DOHH2 (cell line): ENCODE data around the gene SALL3.

Experiments
- H3F3A ChIP-seq: fragments of 200-600 bp; sonication (generic), shearing (Covaris generic); 2 replicates; pipeline ENCODE4 v1.6.0; 2016; ENCODE audit warnings: antibody characterized with exemption, mild to moderate bottlenecking; ENCODE audit not compliant: control insufficient read depth, insufficient read depth
- H3K27ac ChIP-seq: fragments of 200-600 bp; sonication (generic); 2 replicates; pipeline ENCODE4 v1.5.1; 2014; ENCODE audit warnings: low read depth, mild to moderate bottlenecking, low read length, moderate library complexity
- H3K27me3 ChIP-seq: fragments of 200-600 bp; sonication (generic); 2 replicates; pipeline ENCODE4 v1.6.1; 2014; ENCODE audit warnings: mild to moderate bottlenecking, low read length, mixed read lengths; ENCODE audit not compliant: control insufficient read depth
- H3K36me3 ChIP-seq: fragments of 200-600 bp; sonication (generic); 2 replicates; pipeline ENCODE4 v1.6.1; 2014; ENCODE audit warnings: mild to moderate bottlenecking, low read length, moderate library complexity, mixed read lengths; ENCODE audit not compliant: control insufficient read depth
- H3K4me1 ChIP-seq: fragments of 200-600 bp; sonication (generic); 2 replicates; pipeline ENCODE4 v1.6.1; 2014; ENCODE audit warnings: mild to moderate bottlenecking, low read length, mixed read lengths; ENCODE audit not compliant: control insufficient read depth
- H3K4me2 ChIP-seq: fragments of 200-600 bp; sonication (generic); 2 replicates; pipeline ENCODE4 v1.6.0; 2014; ENCODE audit warnings: mild to moderate bottlenecking, low read length, moderate library complexity
- H3K4me3 ChIP-seq: fragments of 200-600 bp; sonication (generic); 2 replicates; pipeline ENCODE4 v1.5.1; 2014; ENCODE audit warnings: mild to moderate bottlenecking, low read length, mixed read lengths
- H3K79me2 ChIP-seq: fragments of 200-600 bp; sonication (generic); 2 replicates; pipeline ENCODE4 v1.6.1; 2014; ENCODE audit warnings: mild to moderate bottlenecking, low read length, mixed read lengths; ENCODE audit not compliant: control insufficient read depth
- H3K9me2 ChIP-seq: fragments of 200-600 bp; sonication (generic); replicated peaks from 2 replicates; pipeline ENCODE4 v1.6.1; 2014; ENCODE audit warnings: mild to moderate bottlenecking, low read length, mixed read lengths; ENCODE audit not compliant: control insufficient read depth
- H3K9me3 ChIP-seq: fragments of 200-600 bp; sonication (generic); 2 replicates; pipeline ENCODE4 v1.6.1; 2014; ENCODE audit warnings: antibody characterized with exemption, low read length, mixed read lengths; ENCODE audit not compliant: control insufficient read depth, insufficient read depth
- H4K20me1 ChIP-seq: fragments of 200-600 bp; sonication (generic); 2 replicates; pipeline ENCODE4 v1.6.0; 2014; ENCODE audit warnings: low read depth, mild to moderate bottlenecking, antibody characterized with exemption, low read length, moderate library complexity; ENCODE audit not compliant: control insufficient read depth, insufficient read depth
- CTCF ChIP-seq: fragments of 200-600 bp; sonication (generic); IDR thresholded peaks from one replicate; pipeline ENCODE4 v1.5.1; 2014; ENCODE audit warnings: antibody characterized with exemption, mild to moderate bottlenecking, low read depth, low read length; ENCODE audit not compliant: poor library complexity, severe bottlenecking
- EZH2phosphoT487 ChIP-seq: fragments of 200-600 bp; sonication (generic); IDR thresholded peaks from 2 replicates; pipeline ENCODE4 v1.6.1; 2017; ENCODE audit warnings: borderline replicate concordance, mild to moderate bottlenecking, antibody characterized with exemption, low read length, moderate library complexity, mixed read lengths

Gene SALL3

GRCh38 chr18:79011300-79011870 is 31.8 kb downstream of the SALL3 start:
- H3F3A ChIP-seq: no peaks in the 10 kb centered on the region
- no peaks in the 10 kb centered on the region for H3K4me1 ChIP-seq
- no peaks in the 10 kb centered on the region for H3K79me2 ChIP-seq
- no peak for TF ChIP-seq EZH2phosphoT487
- TF ChIP-seq CTCF: no peak
- H3K27me3 ChIP-seq: peaks cover 10% of the 10 kb centered on the region
- no peaks in the 10 kb centered on the region for H4K20me1 ChIP-seq
- no peaks in the 10 kb centered on the region for H3K36me3 ChIP-seq
- no peak overlapping the region for H3K27ac ChIP-seq
- H3K4me3 ChIP-seq: no peak overlapping the region
- no peaks in the 10 kb centered on the region for H3K9me2 ChIP-seq
- no peak overlapping the region for H3K4me2 ChIP-seq
- no peaks in the 10 kb centered on the region for H3K9me3 ChIP-seq

GRCh38 chr18:79013869-79014268 is 34.3 kb downstream of the SALL3 start:
- TF ChIP-seq EZH2phosphoT487 (no peak), CTCF (no peak)
- H3K79me2 ChIP-seq: no peaks in the 10 kb centered on the region

GRCh38 chr18:79018911-79019310 is 39.3 kb downstream of the SALL3 start:
- H3K27ac ChIP-seq: no peak overlapping the region
- no peaks in the 10 kb centered on the region for H3K79me2 ChIP-seq
- H3K27me3 ChIP-seq: no peaks in the 10 kb centered on the region
- no peak overlapping the region for H3K4me3 ChIP-seq
- no peaks in the 10 kb centered on the region for H4K20me1 ChIP-seq
- H3K9me3 ChIP-seq: no peaks in the 10 kb centered on the region
- H3K4me2 ChIP-seq: no peak overlapping the region
- H3F3A ChIP-seq: no peaks in the 10 kb centered on the region
- no peaks in the 10 kb centered on the region for H3K4me1 ChIP-seq
- H3K36me3 ChIP-seq: no peaks in the 10 kb centered on the region
- no peaks in the 10 kb centered on the region for H3K9me2 ChIP-seq
- TF ChIP-seq EZH2phosphoT487 (no peak), CTCF (no peak)

More at GRCh38 chr18:79013869-79014268, 34.3 kb downstream of the SALL3 start:
- H3F3A ChIP-seq: no peaks in the 10 kb centered on the region
- no peak overlapping the region for H3K4me2 ChIP-seq
- H3K4me3 ChIP-seq: no peak overlapping the region
- no peaks in the 10 kb centered on the region for H3K9me2 ChIP-seq
- no peaks in the 10 kb centered on the region for H3K36me3 ChIP-seq
- H3K27ac ChIP-seq: no peak overlapping the region
- H3K4me1 ChIP-seq: no peaks in the 10 kb centered on the region
- no peaks in the 10 kb centered on the region for H3K9me3 ChIP-seq
- peaks cover 10% of the 10 kb centered on the region for H3K27me3 ChIP-seq
- no peaks in the 10 kb centered on the region for H4K20me1 ChIP-seq
